Subcutaneous abdominal adipose tissue (tissue), 5 donors: ENCODE measurements around the gene CRTC3.

Experiments used
- H3K27ac ChIP-seq: one replicate; pipeline ENCODE4 v1.7.0; 2013; ENCODE audit warnings: low read depth, mild to moderate bottlenecking, inconsistent platforms, low read length, moderate library complexity
- H3K27me3 ChIP-seq, 5 donors: one replicate each; pipeline ENCODE4 v1.7.0; 2013; ENCODE audit warnings: low read length in 5 of 5, inconsistent platforms in 1 of 5; ENCODE audit not compliant: control insufficient read depth in 5 of 5, insufficient read depth in 4 of 5
- H3K36me3 ChIP-seq, 5 donors: one replicate each; pipeline ENCODE4 v1.7.0; 2013; ENCODE audit warnings: low read length in 5 of 5; ENCODE audit not compliant: control insufficient read depth in 5 of 5, insufficient read depth in 5 of 5
- H3K4me1 ChIP-seq, 5 donors: one replicate each; pipeline ENCODE4 v1.7.0; 2013; ENCODE audit warnings: low read length in 5 of 5, mild to moderate bottlenecking in 3 of 5, moderate library complexity in 1 of 5; ENCODE audit not compliant: control insufficient read depth in 5 of 5, insufficient read depth in 5 of 5
- H3K4me3 ChIP-seq, 5 donors: one replicate each; pipeline ENCODE4 v1.7.0; 2013; ENCODE audit warnings: low read length in 5 of 5, low read depth in 1 of 5
- H3K9ac ChIP-seq, 5 donors: one replicate each; pipeline ENCODE4 v1.7.0; 2013; ENCODE audit warnings: low read length in 5 of 5, mild to moderate bottlenecking in 4 of 5, moderate library complexity in 3 of 5
- H3K9me3 ChIP-seq, 5 donors: one replicate each; pipeline ENCODE4 v1.7.0; 2013; ENCODE audit warnings: low read length in 5 of 5; ENCODE audit not compliant: control insufficient read depth in 5 of 5
- donor health status: healthy.
- donor health status: healthy.
- donor health status: healthy.
- donor health status: healthy.
- donor health status: healthy.

CRTC3 gene

DNA sequence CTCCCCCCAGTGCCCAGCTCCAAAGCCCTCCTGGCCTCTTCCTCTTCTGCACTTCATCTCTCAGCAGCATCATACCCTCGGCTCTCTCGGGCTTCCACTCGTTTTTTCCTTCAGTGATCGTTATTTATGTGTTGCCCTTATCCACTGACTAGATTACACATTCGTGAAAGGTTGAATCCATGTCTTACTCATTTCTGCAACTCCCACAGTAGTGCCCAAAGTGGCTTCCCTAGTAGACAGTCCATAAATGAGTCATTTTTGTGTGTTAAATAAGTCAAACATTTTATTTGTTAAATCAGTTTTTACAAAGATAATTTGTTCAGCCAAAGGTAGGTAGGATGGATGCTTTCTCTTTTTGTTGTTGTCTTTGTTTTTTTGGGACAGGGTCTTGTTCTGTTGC, 87.4 kb downstream of the CRTC3 start:
- no peaks in the 10 kb centered on the region for H3K9me3 ChIP-seq
- no peak overlapping the region for H3K27ac ChIP-seq
- no peak overlapping the region for H3K4me3 ChIP-seq
- no peak overlapping the region for H3K9ac ChIP-seq
- H3K4me1 ChIP-seq = peaks cover 0 to 5% (median 2%) of the 10 kb centered on the region in 5 donors
- no peaks in the 10 kb centered on the region for H3K27me3 ChIP-seq
- peaks cover 15 to 72% (median 57%) of the 10 kb centered on the region in 5 donors for H3K36me3 ChIP-seq

GRCh38 chr15:90617668-90618097, 88.0 kb downstream of the CRTC3 start:
- Histone ChIP-seq H3K27me3 (no peaks in the 10 kb centered on the region), H3K4me3 (no peak overlapping the region), H3K9me3 (no peaks in the 10 kb centered on the region), H3K36me3 (peaks cover 15 to 72% (median 55%) of the 10 kb centered on the region in 5 donors), H3K4me1 (peaks cover 0 to 5% (median 2%) of the 10 kb centered on the region in 5 donors), H3K9ac (no peak overlapping the region), H3K27ac (no peak overlapping the region)

GRCh38 chr15:90618330-90619125, 88.8 kb downstream of the CRTC3 start:
- Histone ChIP-seq H3K27me3 (no peaks in the 10 kb centered on the region), H3K4me1 (peaks cover 0 to 5% (median 1%) of the 10 kb centered on the region in 5 donors), H3K36me3 (peaks cover 15 to 79% (median 60%) of the 10 kb centered on the region in 5 donors), H3K9me3 (no peaks in the 10 kb centered on the region), H3K27ac (no peak overlapping the region), H3K9ac (no peak overlapping the region), H3K4me3 (no peak overlapping the region)

DNA sequence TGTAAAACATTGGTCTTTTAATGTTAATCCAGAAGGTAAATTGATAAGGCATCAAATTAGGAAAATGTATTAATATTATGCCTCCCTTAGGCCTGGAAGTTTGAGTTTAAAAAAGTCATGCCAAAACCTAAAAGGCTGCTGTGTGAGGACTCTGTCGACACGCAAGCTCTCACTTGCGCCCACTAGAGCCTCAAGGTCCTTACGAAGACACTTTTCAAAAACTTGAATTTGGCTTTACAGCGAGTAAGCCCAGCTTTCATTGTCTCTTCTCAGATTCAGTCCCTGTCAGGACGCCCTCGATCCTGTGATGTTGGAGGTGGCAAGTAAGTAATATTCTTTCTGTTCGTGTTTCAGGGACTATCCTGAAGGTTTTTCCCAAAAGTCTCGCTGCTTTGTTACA, 89.7 kb downstream of the CRTC3 start:
- no peaks in the 10 kb centered on the region for H3K27me3 ChIP-seq
- H3K4me3 ChIP-seq = no peak overlapping the region
- H3K36me3 ChIP-seq = peaks cover 13 to 88% (median 69%) of the 10 kb centered on the region in 5 donors
- H3K9me3 ChIP-seq = no peaks in the 10 kb centered on the region
- no peak overlapping the region for H3K9ac ChIP-seq
- H3K27ac ChIP-seq = no peak overlapping the region
- peaks cover 0 to 2% (median 0%) of the 10 kb centered on the region in 5 donors for H3K4me1 ChIP-seq

- Histone ChIP-seq H3K27me3 (no peaks in the 10 kb centered on the region), H3K9ac (no peak overlapping the region), H3K36me3 (peaks cover 11 to 93% (median 74%) of the 10 kb centered on the region in 5 donors), H3K27ac (no peak overlapping the region), H3K4me3 (no peak overlapping the region), H3K9me3 (no peaks in the 10 kb centered on the region), H3K4me1 (peaks cover 0 to 2% (median 0%) of the 10 kb centered on the region in 5 donors)
Measured at GRCh38 chr15:90619939-90620338, 90.2 kb downstream of the CRTC3 start.

DNA sequence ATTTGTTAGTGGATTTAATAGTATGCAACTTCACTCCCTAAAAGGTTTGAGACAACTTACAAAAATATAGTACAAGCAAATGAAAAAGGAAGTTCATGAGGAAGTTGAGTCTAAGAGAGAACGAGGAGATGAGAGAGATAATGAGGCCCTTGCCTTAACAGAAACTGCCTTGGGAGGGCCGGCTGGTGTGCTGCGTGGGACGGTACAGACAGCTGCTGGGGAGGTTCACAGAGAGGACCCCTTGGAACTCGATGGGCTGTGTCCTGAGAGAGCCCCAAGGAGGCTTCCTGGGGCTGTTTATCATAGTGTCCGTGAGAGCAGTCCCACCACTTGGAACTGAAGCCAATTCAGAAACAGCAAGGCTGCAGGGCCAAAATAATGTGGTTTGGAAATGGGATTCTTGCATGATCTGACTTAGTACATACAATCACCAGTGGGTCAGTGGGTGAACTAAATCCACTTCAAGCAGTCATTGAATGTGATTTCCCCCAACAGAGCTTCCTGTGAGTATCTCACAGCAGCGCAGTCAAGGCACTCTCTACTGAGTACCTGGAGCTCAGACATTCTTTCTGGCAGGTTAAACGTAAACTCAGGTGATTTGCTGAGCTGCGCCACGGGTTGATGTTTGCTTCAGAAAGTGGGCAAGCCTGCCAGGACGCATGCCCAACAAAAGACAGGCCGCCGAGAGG, 90.8 kb downstream of the CRTC3 start:
- no peak overlapping the region for H3K27ac ChIP-seq
- H3K4me3 ChIP-seq = no peak overlapping the region
- H3K9ac ChIP-seq = no peak overlapping the region
- no peaks in the 10 kb centered on the region for H3K27me3 ChIP-seq
- H3K4me1 ChIP-seq = peaks cover 0 to 2% (median 0%) of the 10 kb centered on the region in 5 donors
- no peaks in the 10 kb centered on the region for H3K9me3 ChIP-seq
- H3K36me3 ChIP-seq = peaks cover 6 to 94% (median 74%) of the 10 kb centered on the region in 5 donors

DNA sequence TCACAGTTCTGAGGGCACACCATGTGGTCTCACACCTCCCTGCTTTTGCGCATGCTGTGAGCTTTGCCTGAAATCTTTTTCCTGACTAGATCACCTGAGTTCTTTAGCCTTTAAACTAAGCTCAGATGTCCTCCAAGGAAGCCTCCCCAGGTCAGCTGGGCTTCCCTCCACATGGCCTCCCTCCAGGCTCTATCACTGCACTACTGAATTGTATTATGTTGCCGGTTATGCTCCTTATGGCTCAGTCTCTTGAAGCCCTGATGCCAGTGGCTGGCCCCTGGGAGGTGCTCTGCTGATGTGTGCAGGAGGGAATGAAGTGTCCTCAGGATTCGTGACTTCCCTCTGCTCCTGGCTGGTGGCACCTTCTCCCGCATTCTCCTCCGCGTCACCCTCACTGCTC, 94.1 kb downstream of the CRTC3 start:
- no peak overlapping the region for H3K9ac ChIP-seq
- H3K4me1 ChIP-seq = peaks cover 0 to 2% (median 0%) of the 10 kb centered on the region in 5 donors
- peaks cover 6 to 91% (median 75%) of the 10 kb centered on the region in 5 donors for H3K36me3 ChIP-seq
- no peaks in the 10 kb centered on the region for H3K9me3 ChIP-seq
- no peak overlapping the region for H3K4me3 ChIP-seq
- no peak overlapping the region for H3K27ac ChIP-seq
- no peaks in the 10 kb centered on the region for H3K27me3 ChIP-seq

DNA sequence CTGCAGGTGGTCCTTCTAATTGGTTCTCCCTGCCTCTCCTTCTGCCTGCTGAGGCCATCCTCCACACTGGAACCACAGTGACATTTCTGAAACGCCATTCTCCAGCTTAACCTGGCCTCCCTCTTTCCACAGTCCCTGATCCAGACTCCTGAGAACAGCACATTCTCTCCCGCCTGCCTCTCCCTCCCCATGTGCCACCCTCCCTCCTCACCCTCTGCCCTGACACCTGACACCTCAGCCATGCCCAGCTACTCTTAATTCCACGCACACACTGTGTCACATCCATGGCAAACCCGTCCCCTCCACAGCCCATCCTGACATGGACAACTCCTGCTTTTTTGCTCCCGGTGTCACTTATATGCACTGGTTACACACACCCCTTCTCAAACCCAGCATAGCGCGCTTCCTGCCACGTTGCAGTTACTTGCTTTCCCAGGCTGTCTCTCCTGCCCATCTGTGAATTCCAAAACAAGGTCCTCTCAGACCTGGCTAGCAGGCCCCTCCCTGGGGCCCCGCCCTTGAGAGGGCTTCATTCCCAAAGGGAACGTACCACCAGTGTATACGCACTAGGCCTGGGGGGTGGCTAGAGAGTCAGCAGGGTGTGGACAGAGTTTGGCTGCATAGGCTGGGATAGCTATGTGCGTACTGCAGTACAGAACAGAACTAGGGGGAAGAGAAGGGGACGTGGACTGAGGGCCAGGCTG, 94.7 kb downstream of the CRTC3 start:
- Histone ChIP-seq H3K36me3 (peaks cover 7 to 91% (median 77%) of the 10 kb centered on the region in 5 donors), H3K4me3 (no peak overlapping the region), H3K4me1 (peaks cover 0 to 2% (median 0%) of the 10 kb centered on the region in 5 donors), H3K9me3 (no peaks in the 10 kb centered on the region), H3K27me3 (no peaks in the 10 kb centered on the region), H3K27ac (no peak overlapping the region), H3K9ac (no peak overlapping the region)

DNA sequence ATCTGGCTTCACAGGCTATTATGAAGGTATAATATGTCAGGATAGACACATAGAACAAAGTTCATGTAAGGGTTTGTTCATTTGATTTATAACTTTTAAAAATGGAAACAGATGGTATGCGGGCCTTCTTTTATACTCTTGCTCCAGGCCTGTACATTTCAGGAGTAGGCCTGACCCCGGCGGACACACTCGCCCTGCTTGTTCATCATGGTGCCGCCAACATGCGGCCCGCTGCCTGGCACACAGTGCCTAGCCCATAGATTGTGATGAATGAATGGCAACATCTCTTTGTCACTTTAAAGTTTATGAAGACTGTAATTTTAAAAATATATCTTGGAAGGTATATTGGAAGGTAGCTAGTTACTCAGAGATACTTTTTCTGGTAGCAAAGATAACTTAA, 95.3 kb downstream of the CRTC3 start:
- H3K4me1 ChIP-seq = peaks cover 0 to 2% (median 0%) of the 10 kb centered on the region in 5 donors

More for the DNA sequence above, 95.3 kb downstream of the CRTC3 start:
- Histone ChIP-seq H3K9me3 (no peaks in the 10 kb centered on the region), H3K4me3 (no peak overlapping the region), H3K36me3 (peaks cover 10 to 91% (median 79%) of the 10 kb centered on the region in 5 donors), H3K27ac (no peak overlapping the region), H3K9ac (no peak overlapping the region), H3K27me3 (no peaks in the 10 kb centered on the region)
